SK-N-MC (cell line): Measurements from ENCODE around the gene TAB3.

Source experiments
- DNase-seq: peaks from one replicate; pipeline ENCODE4 v3.0.0-alpha.2; 2011; ENCODE audit warnings: low read depth, low spot score
- H3K27ac ChIP-seq: fragments of 200-600 bp; sonication (generic); 2 replicates; pipeline ENCODE4 v1.5.1; 2016; ENCODE audit warnings: mixed run types
- H3K36me3 ChIP-seq: fragments of 200-600 bp; sonication (generic); 2 replicates; pipeline ENCODE4 v1.6.1; 2017; ENCODE audit warnings: antibody characterized with exemption, low read length, mixed read lengths; ENCODE audit not compliant: insufficient read depth
- H3K4me3 ChIP-seq: fragments of 200-600 bp; sonication (generic); 2 replicates; pipeline ENCODE4 v1.5.1; 2016
- H3K9ac ChIP-seq: fragments of 200-600 bp; sonication (generic); 2 replicates; pipeline ENCODE4 v1.8.0; 2017; ENCODE audit warnings: mixed run types, mixed read lengths; ENCODE audit not compliant: insufficient read length
- H3K9me3 ChIP-seq: fragments of 200-600 bp; sonication (generic); 2 replicates; pipeline ENCODE4 v1.6.1; 2017; ENCODE audit warnings: low read depth, mild to moderate bottlenecking, antibody characterized with exemption, low read length, moderate library complexity, mixed read lengths
- EZH2 ChIP-seq: fragments of 200-600 bp; sonication (generic); IDR thresholded peaks from one replicate; pipeline ENCODE4 v1.6.1; 2017; ENCODE audit warnings: antibody characterized with exemption
- FOXP2 ChIP-seq: optimal IDR thresholded peaks from 2 replicates; pipeline ENCODE3; 2011; ENCODE audit warnings: mild to moderate bottlenecking, moderate library complexity; ENCODE audit not compliant: insufficient read depth; ENCODE audit errors: extremely low read length, control extremely low read depth
- POLR2AphosphoS5 ChIP-seq: IDR thresholded peaks from 2 replicates; pipeline ENCODE4 v1.6.1; 2012; ENCODE audit warnings: mild to moderate bottlenecking, low read depth, low read length, borderline replicate concordance

The TAB3 gene

DNA sequence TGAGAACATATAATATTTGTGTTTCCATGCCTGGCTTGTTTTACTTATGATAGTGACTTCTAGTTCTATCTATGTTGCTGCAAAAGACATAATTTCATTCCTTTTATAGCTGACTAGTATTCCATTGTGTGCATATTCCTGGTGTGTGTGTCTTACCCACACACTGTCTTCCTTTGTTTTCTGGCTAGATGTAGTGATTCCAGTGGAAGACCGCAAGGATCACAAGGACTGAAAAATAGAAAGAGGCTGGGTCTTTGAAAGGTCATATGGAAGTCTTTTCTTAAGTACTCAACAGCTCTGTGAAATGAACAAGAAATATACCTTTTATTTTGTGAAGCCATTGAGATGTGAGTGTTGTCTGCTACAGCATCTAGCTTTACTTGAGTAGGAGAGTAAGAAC lies 29.4 kb upstream of the TAB3 start:
- Histone ChIP-seq H3K36me3 (no peaks in the 10 kb centered on the region), H3K4me3 (no peak overlapping the region), H3K9ac (no peak overlapping the region), H3K27ac (no peak overlapping the region), H3K9me3 (no peaks in the 10 kb centered on the region)
- TF ChIP-seq POLR2AphosphoS5 (no peak), EZH2 (no peak), FOXP2 (no peak)
- DNase-seq: no peak

DNA sequence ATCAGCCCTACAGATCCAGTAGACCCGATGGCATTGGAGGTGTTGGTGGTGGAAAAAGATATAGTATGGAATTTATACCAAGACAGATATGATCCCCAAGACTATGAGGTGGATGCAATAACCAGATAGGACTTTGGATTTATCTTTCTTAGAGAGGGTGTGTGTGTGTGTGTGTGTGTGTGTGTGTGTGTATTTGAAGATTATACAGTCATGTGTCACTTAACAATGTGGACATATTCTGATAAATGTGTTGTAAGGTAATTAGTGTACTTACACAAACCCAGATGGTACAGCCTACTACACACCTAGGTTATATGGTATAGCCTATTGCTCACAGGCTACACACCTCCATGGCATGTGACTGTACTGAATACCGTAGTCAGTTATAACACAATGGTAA lies 24.4 kb upstream of the TAB3 start:
- Histone ChIP-seq H3K4me3 (no peak overlapping the region), H3K9me3 (no peaks in the 10 kb centered on the region), H3K36me3 (no peaks in the 10 kb centered on the region), H3K27ac (no peak overlapping the region), H3K9ac (no peak overlapping the region)
- DNase-seq: no peak
- TF ChIP-seq POLR2AphosphoS5 (no peak), FOXP2 (no peak), EZH2 (no peak)

DNA sequence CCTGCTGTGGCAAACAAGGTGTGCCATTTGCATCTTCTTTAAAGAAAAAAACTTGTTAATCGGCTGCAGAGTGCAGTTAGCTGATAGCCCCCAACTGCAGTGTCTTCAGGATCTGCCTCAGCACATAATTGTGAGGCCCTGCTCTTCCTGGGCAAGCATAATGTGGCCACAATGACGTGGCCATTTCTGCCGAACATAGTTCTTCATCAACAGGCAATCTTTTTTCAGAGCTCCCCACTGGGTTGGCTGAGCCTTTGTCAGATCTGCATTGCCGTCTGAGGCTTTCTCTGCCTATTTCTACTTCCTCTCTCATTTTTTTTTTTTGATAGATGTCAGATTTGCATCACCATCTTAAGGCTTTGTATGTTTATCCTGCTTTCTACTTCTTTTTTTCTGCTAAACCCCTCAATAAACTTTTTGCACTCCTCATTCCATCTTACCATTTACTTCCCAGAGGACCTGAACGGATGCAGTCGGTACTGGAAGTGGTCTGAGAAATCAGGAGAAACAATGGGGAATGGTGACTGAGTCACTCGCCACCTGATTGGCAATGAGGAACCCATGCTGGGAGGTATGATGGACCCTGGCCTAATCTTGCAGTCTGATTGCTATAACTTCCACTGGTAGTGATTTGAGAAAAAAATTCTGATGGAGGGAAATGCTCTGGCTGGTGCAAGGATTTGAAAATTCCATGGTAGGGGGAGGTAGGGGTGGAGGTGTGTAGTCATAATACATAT lies 21.2 kb upstream of the TAB3 start:
- Histone ChIP-seq H3K9me3 (no peaks in the 10 kb centered on the region), H3K36me3 (no peaks in the 10 kb centered on the region), H3K4me3 (no peak overlapping the region), H3K9ac (no peak overlapping the region), H3K27ac (no peak overlapping the region)
- no peak for DNase-seq
- TF ChIP-seq FOXP2 (no peak), POLR2AphosphoS5 (no peak), EZH2 (no peak)

DNA sequence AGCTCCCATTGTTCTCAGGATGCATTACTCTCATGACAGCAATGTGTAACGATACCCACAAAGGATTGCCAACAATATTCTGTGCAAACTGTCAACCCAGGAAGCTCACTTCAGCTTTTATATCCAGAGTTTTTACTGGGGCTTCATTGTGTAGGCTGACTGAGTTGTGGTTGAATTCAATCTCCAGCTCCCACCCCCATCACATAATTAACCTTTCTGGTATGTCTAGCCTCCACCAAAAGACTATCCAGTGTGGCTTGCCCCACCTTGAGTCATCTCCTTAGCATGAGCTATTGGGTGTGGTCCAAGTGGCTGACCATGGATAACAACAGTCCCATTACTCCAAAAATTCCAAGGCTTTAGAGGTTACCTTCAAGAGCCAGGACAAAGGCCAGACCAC lies 17.7 kb upstream of the TAB3 start:
- Histone ChIP-seq H3K36me3 (no peaks in the 10 kb centered on the region), H3K4me3 (no peak overlapping the region), H3K9ac (no peak overlapping the region), H3K9me3 (no peaks in the 10 kb centered on the region), H3K27ac (no peak overlapping the region)
- TF ChIP-seq EZH2 (no peak), POLR2AphosphoS5 (no peak), FOXP2 (no peak)
- DNase-seq: no peak

DNA sequence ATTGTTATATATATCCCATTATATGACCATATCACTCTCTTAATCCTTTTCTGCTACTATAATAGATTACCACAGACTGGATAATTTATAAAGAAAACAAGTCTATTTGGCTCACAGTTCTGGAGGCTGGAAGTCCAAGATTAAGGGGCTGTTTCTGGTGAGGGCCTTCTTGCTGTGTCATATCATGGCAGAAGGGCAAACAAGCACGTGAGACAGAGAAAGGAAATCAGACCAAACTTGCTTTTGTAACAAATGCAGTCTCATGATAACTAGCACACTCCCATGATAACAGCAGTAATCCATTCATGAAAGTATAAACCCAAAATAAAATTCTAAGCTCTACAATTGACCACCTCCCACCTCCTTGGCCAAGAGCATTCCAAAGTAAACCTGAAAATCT lies 16.3 kb upstream of the TAB3 start:
- Histone ChIP-seq H3K4me3 (no peak overlapping the region), H3K36me3 (no peaks in the 10 kb centered on the region), H3K9me3 (no peaks in the 10 kb centered on the region), H3K9ac (no peak overlapping the region), H3K27ac (no peak overlapping the region)
- no peak for DNase-seq
- TF ChIP-seq POLR2AphosphoS5 (no peak), EZH2 (no peak), FOXP2 (no peak)

DNA sequence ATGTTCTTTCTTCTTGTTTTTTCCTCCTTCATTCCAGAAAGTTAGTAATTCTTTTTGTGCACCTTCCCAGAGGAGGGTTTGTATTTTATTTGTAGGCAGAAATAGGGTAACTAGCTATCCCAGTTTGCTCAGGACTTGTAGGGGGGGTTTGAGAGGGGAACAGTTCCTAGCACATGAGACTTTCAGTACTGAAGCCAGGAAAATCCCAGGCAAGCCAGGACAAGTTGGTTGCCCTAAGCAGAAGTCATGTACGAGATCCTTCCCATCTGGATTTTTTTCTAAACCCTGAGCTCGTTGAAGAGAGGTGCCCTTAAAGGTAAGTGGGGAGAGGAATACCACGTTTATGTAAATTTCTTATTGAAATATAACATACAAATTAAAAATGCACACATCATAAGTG lies 15.6 kb upstream of the TAB3 start:
- Histone ChIP-seq H3K36me3 (no peaks in the 10 kb centered on the region), H3K9me3 (no peaks in the 10 kb centered on the region), H3K27ac (no peak overlapping the region), H3K4me3 (no peak overlapping the region), H3K9ac (no peak overlapping the region)
- no peak for TF ChIP-seq POLR2AphosphoS5
- TF ChIP-seq FOXP2: no peak
- no peak for TF ChIP-seq EZH2
- no peak for DNase-seq

- Histone ChIP-seq H3K9ac (no peak overlapping the region), H3K4me3 (no peak overlapping the region), H3K9me3 (no peaks in the 10 kb centered on the region), H3K36me3 (no peaks in the 10 kb centered on the region), H3K27ac (no peak overlapping the region)
- TF ChIP-seq EZH2 (no peak), FOXP2 (no peak), POLR2AphosphoS5 (no peak)
- DNase-seq: no peak
Observed at GRCh38 chrX:30904186-30904585, 15.1 kb upstream of the TAB3 start.

GRCh38 chrX:30900227-30900626 lies 11.2 kb upstream of the TAB3 start:
- Histone ChIP-seq H3K9me3 (no peaks in the 10 kb centered on the region), H3K27ac (no peak overlapping the region), H3K4me3 (no peak overlapping the region), H3K9ac (no peak overlapping the region), H3K36me3 (no peaks in the 10 kb centered on the region)
- TF ChIP-seq EZH2 (no peak), FOXP2 (no peak), POLR2AphosphoS5 (no peak)
- DNase-seq: no peak

DNA sequence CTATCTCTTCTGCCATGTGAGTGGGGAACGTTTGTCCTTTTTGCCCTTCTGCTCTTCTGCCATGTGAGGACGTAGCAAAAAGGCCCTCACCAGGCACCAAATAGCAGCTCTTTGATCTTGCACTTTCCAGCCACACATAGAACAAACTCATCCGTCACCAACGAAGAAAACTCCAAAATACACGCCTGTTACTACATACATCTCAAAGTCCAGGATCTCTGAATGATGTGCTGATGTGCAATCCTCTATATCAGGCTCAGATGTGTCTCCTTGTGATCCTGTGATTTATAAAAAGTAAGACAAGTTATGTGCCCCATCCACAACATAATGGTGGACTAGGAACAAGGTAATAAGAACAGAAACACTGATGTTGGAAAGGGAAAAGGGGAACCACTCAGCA lies 9.8 kb upstream of the TAB3 start:
- TF ChIP-seq FOXP2 (no peak), POLR2AphosphoS5 (no peak), EZH2 (no peak)

GRCh38 chrX:30895370-30895769 lies 6.3 kb upstream of the TAB3 start:
- DNase-seq: no peak
- no peak overlapping the region for H3K9ac ChIP-seq
- TF ChIP-seq FOXP2 (no peak), POLR2AphosphoS5 (no peak), EZH2 (no peak)
- H3K9me3 ChIP-seq: no peaks in the 10 kb centered on the region
- no peak overlapping the region for H3K27ac ChIP-seq
- no peaks in the 10 kb centered on the region for H3K36me3 ChIP-seq
- no peak overlapping the region for H3K4me3 ChIP-seq

More for the DNA sequence above, 9.8 kb upstream of the TAB3 start:
- Histone ChIP-seq H3K27ac (no peak overlapping the region), H3K9ac (no peak overlapping the region), H3K36me3 (no peaks in the 10 kb centered on the region), H3K9me3 (no peaks in the 10 kb centered on the region), H3K4me3 (no peak overlapping the region)
- no peak for DNase-seq
